Uterus (tissue), 4 donors: ENCODE measurements around the gene BACH2. TPM values are rescaled to one million over a fixed set of nuclear protein-coding genes. Genes with fewer than 3 reads are reported as not detected.

Experiments
- DNase-seq, 2 donors: peaks; one replicate each; pipeline ENCODE4 v3.0.0-alpha.2; 2019 to 2020
- H3K27ac ChIP-seq, 2 donors: fragments of 200-600 bp; sonication (generic); 1 replicate in 1 of 2; 2 replicates in 1 of 2; pipeline ENCODE4 v1.5.1; 2016 to 2018
- H3K27me3 ChIP-seq, 2 donors: fragments of 200-600 bp; sonication (generic); one replicate each; pipeline ENCODE4 v1.5.1; 2018 to 2019; ENCODE audit warnings: control low read depth in 1 of 2
- H3K36me3 ChIP-seq, 2 donors: fragments of 200-600 bp; sonication (generic); one replicate each; pipeline ENCODE4 v1.5.1; 2019; ENCODE audit warnings: control low read depth in 1 of 2
- H3K4me1 ChIP-seq, 2 donors: fragments of 200-600 bp; sonication (generic); one replicate each; pipeline ENCODE4 v1.5.1; 2018 to 2019; ENCODE audit warnings: control low read depth in 1 of 2
- H3K4me3 ChIP-seq, 2 donors: fragments of 200-600 bp; sonication (generic); 1 replicate in 1 of 2; 2 replicates in 1 of 2; pipeline ENCODE4 v1.5.1; 2018 to 2019; ENCODE audit warnings: mild to moderate bottlenecking in 1 of 2
- H3K9me3 ChIP-seq, 2 donors: fragments of 200-600 bp; sonication (generic); one replicate each; pipeline ENCODE4 v1.5.1; 2019; ENCODE audit warnings: control low read depth in 1 of 2
- CTCF ChIP-seq, 4 experiments: fragments of 200-600 bp in 2 of 4; fragments of 450-650 bp in 2 of 4; sonication (generic) in 2 of 4; IDR thresholded peaks; one replicate each; pipeline ENCODE4 v1.5.1; 2016 to 2019; ENCODE audit warnings: antibody characterized with exemption in 4 of 4, mild to moderate bottlenecking in 2 of 4, moderate library complexity in 1 of 4
- POLR2A ChIP-seq, 2 donors: fragments of 450-650 bp; IDR thresholded peaks; one replicate each; pipeline ENCODE4 v1.6.1; 2016; ENCODE audit warnings: antibody characterized with exemption in 2 of 2, mild to moderate bottlenecking in 1 of 2, moderate library complexity in 1 of 2
- intact Hi-C: fragments of 100-400 bp; cut with DNase I; formaldehyde crosslinking; loops from one replicate; pipeline ENCODE4 v1.15.1; 2023; ENCODE audit warnings: low total_unique reads
- total RNA-seq, 4 donors: library from RNA; depleted of rRNA in 3 of 4; stranded (reverse); fragments of >200 nt in 3 of 4; gene quantifications; one replicate each; pipeline versions ENCODE4 v1.1.0 to v1.2.4, GENCODE V29; 2014 to 2023
- donor health status: DM: yes; HTN: yes; CAD: no.

The BACH2 gene
- total RNA-seq, 4 donors from 2014 or later, result 1.3 to 15.0 (median 9.7) TPM

- Histone ChIP-seq H3K36me3 (no peaks in the 10 kb centered on the region), H3K9me3 (no peaks in the 10 kb centered on the region), H3K27ac (no peak overlapping the region), H3K4me3 (no peak overlapping the region), H3K4me1 (peaks cover 9 to 13% of the 10 kb centered on the region in 2 donors), H3K27me3 (no peaks in the 10 kb centered on the region)
- intact Hi-C loops, result no loop called here
- TF ChIP-seq CTCF (IDR thresholded peaks at IDR 0.05) (no peak), POLR2A (IDR thresholded peaks at IDR 0.05) (no peak)
- no peak for DNase-seq
Observed at GRCh38 chr6:90093558-90094073, 203.0 kb downstream of the BACH2 start.

GRCh38 chr6:90090866-90091265, 205.8 kb downstream of the BACH2 start:
- Histone ChIP-seq H3K9me3 (no peaks in the 10 kb centered on the region), H3K4me3 (no peak overlapping the region), H3K27me3 (no peaks in the 10 kb centered on the region), H3K27ac (no peak overlapping the region), H3K4me1 (no peaks in the 10 kb centered on the region), H3K36me3 (no peaks in the 10 kb centered on the region)
- no peak for DNase-seq
- TF ChIP-seq CTCF (IDR thresholded peaks at IDR 0.05) (no peak), POLR2A (IDR thresholded peaks at IDR 0.05) (no peak)
- intact Hi-C loops, result no loop called here

GRCh38 chr6:90088009-90088408, 208.6 kb downstream of the BACH2 start:
- Histone ChIP-seq H3K36me3 (no peaks in the 10 kb centered on the region), H3K4me1 (no peaks in the 10 kb centered on the region), H3K27me3 (no peaks in the 10 kb centered on the region), H3K4me3 (no peak overlapping the region), H3K9me3 (no peaks in the 10 kb centered on the region), H3K27ac (peak overlapping the region; percentile 30 to 53)
- peak in 1 of 2 donors; percentile 36 for DNase-seq
- TF ChIP-seq CTCF (IDR thresholded peaks at IDR 0.05) (no peak), POLR2A (IDR thresholded peaks at IDR 0.05) (no peak)
- intact Hi-C loops, result no loop called here

- Histone ChIP-seq H3K36me3 (no peaks in the 10 kb centered on the region), H3K9me3 (no peaks in the 10 kb centered on the region), H3K27me3 (no peaks in the 10 kb centered on the region), H3K4me1 (no peaks in the 10 kb centered on the region), H3K27ac (peak overlapping the region; percentile 30 to 53), H3K4me3 (no peak overlapping the region)
- TF ChIP-seq POLR2A (IDR thresholded peaks at IDR 0.05) (no peak), CTCF (IDR thresholded peaks at IDR 0.05) (no peak)
- intact Hi-C loops, result no loop called here
- DNase-seq, result peak in 1 of 2 donors; percentile 27
Observed at GRCh38 chr6:90087106-90087833, 209.4 kb downstream of the BACH2 start.

GRCh38 chr6:90086517-90086916, 210.1 kb downstream of the BACH2 start:
- intact Hi-C loops, result no loop called here
- TF ChIP-seq CTCF (IDR thresholded peaks at IDR 0.05), result no peak
- TF ChIP-seq POLR2A (IDR thresholded peaks at IDR 0.05), result no peak
- no peaks in the 10 kb centered on the region for H3K9me3 ChIP-seq
- no peaks in the 10 kb centered on the region for H3K36me3 ChIP-seq
- H3K4me3 ChIP-seq, result no peak overlapping the region
- peak in 1 of 2 donors; percentile 25 for DNase-seq
- H3K27ac ChIP-seq, result no peak overlapping the region
- no peaks in the 10 kb centered on the region for H3K4me1 ChIP-seq
- H3K27me3 ChIP-seq, result no peaks in the 10 kb centered on the region
